GM21786 (cell line): ENCODE results near the gene PTRHD1.

Source experiments
- ATAC-seq: cut with Tn5 transposase; IDR thresholded peaks from one replicate; pipeline ENCODE4 v1.9.1; 2021; ENCODE audit not compliant: unreplicated experiment

PTRHD1 gene

DNA sequence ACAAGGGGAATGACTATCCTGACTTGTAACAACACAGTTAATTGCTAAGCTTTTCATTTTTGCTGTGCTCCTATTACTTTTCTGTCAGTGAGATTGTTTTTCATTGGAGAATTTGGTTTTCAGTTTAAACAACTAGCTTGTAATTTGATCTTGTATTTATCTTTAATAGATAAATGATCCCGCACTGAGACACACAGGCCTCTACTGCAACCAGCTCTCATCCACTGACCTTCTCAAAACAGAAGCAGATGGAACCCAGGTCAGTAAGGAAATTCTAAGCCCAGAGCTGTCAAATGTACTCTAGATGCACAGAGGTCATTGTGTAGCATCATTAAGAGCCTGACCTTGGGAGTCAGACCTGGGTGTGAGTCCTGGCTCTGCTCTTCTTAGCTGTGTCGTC is 30.7 kb downstream of the PTRHD1 start:
- ATAC-seq, result no peak

- no peak for ATAC-seq
Observed at GRCh38 chr2:24761866-24762265, 31.3 kb downstream of the PTRHD1 start.

DNA sequence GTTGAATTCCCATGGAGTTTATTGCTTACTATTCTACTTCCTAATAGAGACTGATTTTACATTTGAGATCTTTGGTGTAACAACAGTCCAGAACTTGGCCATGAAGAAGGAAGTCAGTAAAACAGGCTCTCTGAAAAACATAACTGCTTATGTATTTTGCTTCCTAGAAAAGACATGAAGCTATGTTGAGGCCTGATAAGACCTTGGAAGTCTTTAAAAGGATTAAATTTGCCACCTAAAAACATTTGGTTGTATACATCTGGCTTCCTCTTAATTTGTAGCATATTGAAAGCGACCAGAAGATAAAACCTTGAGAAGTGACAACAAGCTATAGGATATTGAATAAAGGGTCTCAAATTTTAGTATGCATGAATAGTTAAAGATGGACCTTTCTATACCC is 36.4 kb downstream of the PTRHD1 start:
- ATAC-seq, result no peak

DNA sequence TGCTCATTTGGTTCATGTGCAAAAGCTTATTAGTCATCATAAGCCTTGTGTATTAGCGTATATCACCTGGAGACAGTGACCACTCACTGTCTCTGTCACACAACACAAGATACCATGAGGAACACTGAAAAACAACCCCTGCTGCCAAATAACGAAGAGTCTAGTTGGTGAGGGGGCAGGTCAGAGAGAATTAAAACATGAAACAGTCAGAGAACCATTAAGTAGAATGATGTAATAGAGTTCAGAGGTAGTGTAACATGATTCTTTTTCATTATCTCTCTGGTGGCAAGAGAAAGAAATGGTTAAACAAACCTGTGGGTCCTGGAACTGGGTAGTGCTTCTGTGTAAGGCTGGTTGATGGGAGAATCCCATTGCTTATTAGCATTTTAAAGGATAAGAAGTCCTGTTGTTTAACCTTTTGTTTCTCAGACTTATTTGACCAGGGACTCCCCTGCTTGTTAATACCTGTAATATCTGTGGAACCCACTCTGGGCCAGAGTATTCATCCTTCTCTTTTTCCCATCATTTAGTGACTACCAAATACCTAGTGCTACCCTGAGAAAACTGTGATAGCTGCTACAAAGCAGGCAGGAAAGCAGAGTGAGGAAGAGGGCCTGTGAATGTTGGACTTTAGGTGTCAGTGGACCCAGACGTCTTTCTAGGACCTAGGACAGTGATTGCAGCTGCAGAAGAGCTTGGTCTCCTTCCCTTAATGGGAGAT is 38.0 kb downstream of the PTRHD1 start:
- ATAC-seq, result no peak

- no peak for ATAC-seq
Observed at GRCh38 chr2:24749069-24749691, 44.0 kb downstream of the PTRHD1 start.

DNA sequence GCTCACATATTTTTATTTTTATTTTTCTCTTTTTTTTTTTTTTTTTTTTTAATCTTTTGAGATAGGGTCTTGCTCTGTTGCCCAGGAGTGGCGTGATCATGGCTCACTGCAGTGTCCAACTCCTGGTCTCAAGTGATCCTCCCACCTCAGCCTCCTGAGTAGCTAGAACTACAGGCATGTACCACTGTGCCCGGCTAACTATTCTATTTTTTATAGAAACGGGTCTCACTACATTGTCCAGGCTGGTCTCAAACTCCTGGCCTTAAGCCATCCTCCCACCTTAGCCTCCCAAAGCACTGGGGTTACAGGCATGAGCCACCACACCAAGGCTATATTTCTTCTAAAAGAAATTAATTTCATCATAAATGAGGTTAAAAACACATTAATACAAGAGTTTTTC is 45.9 kb downstream of the PTRHD1 start:
- ATAC-seq, result no peak

GRCh38 chr2:24745825-24746224 is 47.4 kb downstream of the PTRHD1 start:
- ATAC-seq, result no peak

DNA sequence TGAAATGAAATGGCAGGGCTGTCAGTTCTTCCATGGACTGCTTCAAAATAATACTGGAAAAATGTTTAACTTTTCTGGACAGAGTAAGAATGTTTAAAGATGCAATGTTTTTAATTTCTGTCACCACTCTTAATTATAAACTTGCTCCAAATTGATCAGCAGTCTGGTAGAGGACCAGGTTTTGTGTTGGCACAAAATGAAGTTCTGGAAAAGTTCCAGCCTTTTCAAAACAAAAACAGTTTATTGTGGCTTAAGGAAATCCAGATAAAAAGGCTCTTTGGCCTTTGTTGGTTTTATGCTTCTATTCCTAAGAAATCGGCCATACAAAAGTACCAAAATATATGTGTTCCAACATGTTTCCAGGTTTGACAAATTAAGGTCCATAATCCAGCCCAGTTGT is 48.8 kb downstream of the PTRHD1 start:
- no peak for ATAC-seq

- ATAC-seq, result no peak
Observed at GRCh38 chr2:24743924-24744323, 49.3 kb downstream of the PTRHD1 start.

DNA sequence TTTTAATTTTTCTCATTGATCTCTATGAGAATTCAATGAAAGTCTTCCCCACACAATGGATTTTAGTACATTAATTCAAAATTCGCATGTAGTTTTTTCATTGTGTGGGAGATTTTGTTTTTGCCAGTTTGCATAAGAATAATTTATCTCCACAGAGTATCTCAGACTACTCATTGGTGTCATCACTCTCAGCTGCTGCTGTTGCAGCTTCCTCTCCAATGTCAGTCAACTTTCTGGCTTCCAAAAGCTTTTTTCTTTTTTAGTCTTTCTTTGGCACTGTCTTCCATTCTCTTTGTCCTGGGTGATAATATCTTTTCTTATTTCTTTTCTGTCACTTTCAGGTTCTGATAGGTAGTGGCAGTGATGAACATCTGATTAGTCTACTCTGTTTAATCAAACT is 50.5 kb downstream of the PTRHD1 start:
- ATAC-seq, result no peak

DNA sequence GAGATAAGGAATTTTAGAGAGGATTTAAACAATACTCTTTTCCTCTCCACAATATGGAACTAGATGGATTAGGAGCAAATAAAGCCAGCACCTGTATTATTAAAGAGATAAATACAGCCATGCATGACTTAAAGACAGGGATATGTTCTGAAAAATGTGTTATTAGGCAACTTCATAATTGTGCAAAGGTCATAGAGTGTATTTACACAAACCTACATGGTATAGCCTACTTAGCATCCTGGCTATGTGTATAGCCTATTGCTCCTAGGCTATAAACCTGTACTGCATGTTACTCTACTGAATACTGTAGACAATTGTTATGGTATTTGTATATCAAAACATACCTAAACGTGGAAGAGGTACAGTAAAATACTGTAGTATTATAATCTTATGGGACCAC is 53.0 kb downstream of the PTRHD1 start:
- no peak for ATAC-seq
